Metanephros (tissue), 2 donors: ENCODE measurements around the gene ITCH. TPM values are rescaled to one million over a fixed set of nuclear protein-coding genes. Genes with fewer than 3 reads are reported as not detected.

Source experiments
- small RNA-seq: library from RNA; depleted of rRNA; stranded (forward); fragments of <200 nt; gene quantifications from one replicate; pipeline ENCODE3, GENCODE V24; 2014; ENCODE audit warnings: low replicate concordance
- total RNA-seq: library from RNA; depleted of rRNA; stranded (reverse); fragments of >200 nt; gene quantifications from one replicate; pipeline ENCODE4 v1.2.3, GENCODE V29; 2014

The ITCH gene
- total RNA-seq = 50.3 TPM

DNA sequence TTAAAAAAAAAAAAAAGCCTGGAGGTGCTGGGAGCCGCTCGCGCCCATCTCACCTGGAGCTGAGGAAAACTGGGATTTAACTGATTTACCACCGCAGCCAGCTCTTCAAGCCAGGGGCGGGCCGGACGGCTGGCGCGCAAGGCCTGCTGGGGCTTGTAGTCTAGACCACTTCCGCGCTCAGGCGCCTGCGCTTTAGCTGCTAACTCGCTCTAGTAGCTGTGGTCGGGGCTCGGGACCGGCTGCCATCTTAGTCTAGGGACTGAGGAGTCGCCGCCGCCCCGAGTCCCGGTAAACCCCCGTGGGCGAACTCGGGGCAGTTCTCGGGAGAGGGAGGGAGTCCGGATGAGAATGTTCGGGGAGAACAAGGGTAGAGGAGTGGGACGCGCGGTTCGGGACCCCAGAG lies at the start of gene ITCH:
TSS of gene ITCH (plus strand) at position 212 of the 403 bp plus-strand sequence. CDS start 30,539 bp downstream, outside the sequence.

GRCh38 chr20:34516247-34517113 lies 153.4 kb downstream of the ITCH start, which contains the start of gene DYNLRB1:
Gene DYNLRB1, plus strand, starts transcription at chr20:34516422. Its CDS starts 37 bp downstream, at chr20:34516459.

GRCh38 chr20:34558320-34559218 lies 195.5 kb downstream of the ITCH start, which contains the start of gene MAP1LC3A:
Gene MAP1LC3A, plus strand, starts transcription at chr20:34558718. Its CDS starts 151 bp downstream, at chr20:34558869.

Small RNA genes within 50 kb of the gene (small RNA-seq; reads per million reads assigned to genes)
- not detected for gene AL356299.1
- gene MIR644A = not detected
- not detected for gene RF00019

Other genes starting within 250 kb of the ITCH start
- gene ASIP, start 121.8 kb upstream of the ITCH start, total RNA-seq = not detected
- 93.0 TPM for gene AHCY, start 59.9 kb upstream of the ITCH start, total RNA-seq
- gene DYNLRB1, start 153.1 kb downstream of the ITCH start, total RNA-seq = 72.3 TPM
- gene MAP1LC3A, start 195.4 kb downstream of the ITCH start, total RNA-seq = 42.6 TPM